ENCODE data around the gene KLHL7.

DNA sequence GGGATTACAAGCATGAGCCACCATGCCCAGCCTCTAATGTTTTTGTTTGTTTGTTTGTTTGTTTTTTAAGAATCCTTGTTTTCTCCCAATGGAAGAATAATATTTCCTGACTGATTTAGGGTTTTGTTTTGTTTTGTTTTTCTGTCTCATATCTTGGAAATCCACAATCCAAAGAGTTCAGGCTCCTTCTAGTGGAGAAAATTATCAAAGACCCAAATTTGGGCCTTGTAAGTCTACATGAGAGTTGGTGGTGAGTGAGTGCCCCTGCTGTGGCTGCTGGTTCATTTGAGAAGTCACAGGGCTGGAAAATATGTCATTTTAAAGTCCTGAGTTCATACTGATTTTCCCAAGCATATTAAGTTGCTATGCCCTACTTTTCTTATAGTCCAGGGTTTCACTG is 33.5 kb upstream of the KLHL7 start:
- TF ChIP-seq, protein P1, sequence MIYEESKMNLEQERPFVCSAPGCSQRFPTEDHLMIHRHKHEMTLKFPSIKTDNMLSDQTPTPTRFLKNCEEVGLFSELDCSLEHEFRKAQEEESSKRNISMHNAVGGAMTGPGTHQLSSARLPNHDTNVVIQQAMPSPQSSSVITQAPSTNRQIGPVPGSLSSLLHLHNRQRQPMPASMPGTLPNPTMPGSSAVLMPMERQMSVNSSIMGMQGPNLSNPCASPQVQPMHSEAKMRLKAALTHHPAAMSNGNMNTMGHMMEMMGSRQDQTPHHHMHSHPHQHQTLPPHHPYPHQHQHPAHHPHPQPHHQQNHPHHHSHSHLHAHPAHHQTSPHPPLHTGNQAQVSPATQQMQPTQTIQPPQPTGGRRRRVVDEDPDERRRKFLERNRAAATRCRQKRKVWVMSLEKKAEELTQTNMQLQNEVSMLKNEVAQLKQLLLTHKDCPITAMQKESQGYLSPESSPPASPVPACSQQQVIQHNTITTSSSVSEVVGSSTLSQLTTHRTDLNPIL (CRISPR knock-in tag; IDR thresholded peaks at IDR 0.05; ENCODE audit: low read depth) = no peak
- TF ChIP-seq ZC3H10 (CRISPR knock-in tag; IDR thresholded peaks at IDR 0.05) (no peak), ZFP30 (CRISPR knock-in tag; IDR thresholded peaks at IDR 0.05) (no peak), TCF4 (CRISPR knock-in tag; IDR thresholded peaks at IDR 0.05; ENCODE audit: borderline replicate concordance) (no peak), RARB (CRISPR knock-in tag; IDR thresholded peaks at IDR 0.05) (no peak), ZNF565 (CRISPR knock-in tag; conservative IDR thresholded peaks at IDR 0.05; ENCODE audit: low read depth) (no peak), GLIS3 (CRISPR knock-in tag; IDR thresholded peaks at IDR 0.05) (no peak), PPARA (CRISPR knock-in tag; IDR thresholded peaks at IDR 0.05; ENCODE audit: borderline replicate concordance) (no peak), ARNTL (CRISPR knock-in tag; IDR thresholded peaks at IDR 0.05; ENCODE audit: borderline replicate concordance, low read depth) (no peak), ESRRG (CRISPR knock-in tag; IDR thresholded peaks at IDR 0.05) (no peak), ZNF8 (CRISPR knock-in tag; IDR thresholded peaks at IDR 0.05) (no peak), ZFP3 (CRISPR knock-in tag; IDR thresholded peaks at IDR 0.05) (no peak)
- TF ChIP-seq, protein P2, sequence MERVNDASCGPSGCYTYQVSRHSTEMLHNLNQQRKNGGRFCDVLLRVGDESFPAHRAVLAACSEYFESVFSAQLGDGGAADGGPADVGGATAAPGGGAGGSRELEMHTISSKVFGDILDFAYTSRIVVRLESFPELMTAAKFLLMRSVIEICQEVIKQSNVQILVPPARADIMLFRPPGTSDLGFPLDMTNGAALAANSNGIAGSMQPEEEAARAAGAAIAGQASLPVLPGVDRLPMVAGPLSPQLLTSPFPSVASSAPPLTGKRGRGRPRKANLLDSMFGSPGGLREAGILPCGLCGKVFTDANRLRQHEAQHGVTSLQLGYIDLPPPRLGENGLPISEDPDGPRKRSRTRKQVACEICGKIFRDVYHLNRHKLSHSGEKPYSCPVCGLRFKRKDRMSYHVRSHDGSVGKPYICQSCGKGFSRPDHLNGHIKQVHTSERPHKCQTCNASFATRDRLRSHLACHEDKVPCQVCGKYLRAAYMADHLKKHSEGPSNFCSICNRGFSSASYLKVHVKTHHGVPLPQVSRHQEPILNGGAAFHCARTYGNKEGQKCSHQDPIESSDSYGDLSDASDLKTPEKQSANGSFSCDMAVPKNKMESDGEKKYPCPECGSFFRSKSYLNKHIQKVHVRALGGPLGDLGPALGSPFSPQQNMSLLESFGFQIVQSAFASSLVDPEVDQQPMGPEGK (CRISPR knock-in tag; IDR thresholded peaks at IDR 0.05; ENCODE audit: borderline replicate concordance) = no peak

All from SK-N-SH treated with all-trans-retinoic acid at 6 μM for 48 hours (cell line).